Aorta (tissue), 5 donors: ENCODE data around the gene BCKDHA. TPM values are rescaled to one million over a fixed set of nuclear protein-coding genes. Genes with fewer than 3 reads are reported as not detected.
"Not testable (repeated sequence)": the region's sequence is repeated elsewhere in the genome, so short reads cannot be mapped to it uniquely, and the experiment has no call there.

Experiments
- ATAC-seq: fragments of 200-7000 bp; cut with Tn5 transposase; one replicate; pipeline ENCODE4 v1.9.1; 2022; ENCODE audit warnings: moderate library complexity; ENCODE audit not compliant: low FRiP score
- DNase-seq, 2 donors: peaks; one replicate each; pipeline ENCODE4 v3.0.0-alpha.2; 2020
- H3K27ac ChIP-seq, 2 donors: one replicate each; pipeline ENCODE4 v1.5.1; 2013; ENCODE audit warnings: low read length in 2 of 2, mild to moderate bottlenecking in 2 of 2, moderate library complexity in 2 of 2, control low read depth in 1 of 2, inconsistent platforms in 1 of 2, low read depth in 1 of 2
- H3K27me3 ChIP-seq, 2 donors: one replicate each; pipeline ENCODE4 v1.6.1; 2013; ENCODE audit warnings: control low read depth in 1 of 2, low read length in 1 of 2, mild to moderate bottlenecking in 1 of 2, moderate library complexity in 1 of 2; ENCODE audit not compliant: insufficient read depth in 2 of 2, control insufficient read depth in 1 of 2
- H3K36me3 ChIP-seq, 2 donors: one replicate each; pipeline ENCODE4 v1.6.1; 2013; ENCODE audit warnings: control low read depth in 1 of 2, low read length in 1 of 2, mild to moderate bottlenecking in 1 of 2; ENCODE audit not compliant: insufficient read depth in 2 of 2, control insufficient read depth in 1 of 2
- H3K4me1 ChIP-seq, 2 donors: one replicate each; pipeline ENCODE4 v1.6.1; 2013; ENCODE audit warnings: low read length in 2 of 2, control low read depth in 1 of 2, mild to moderate bottlenecking in 1 of 2, moderate library complexity in 1 of 2; ENCODE audit not compliant: insufficient read depth in 2 of 2, control insufficient read depth in 1 of 2
- H3K4me3 ChIP-seq, 2 donors: one replicate each; pipeline ENCODE4 v1.5.1; 2013; ENCODE audit warnings: low read length in 2 of 2, control low read depth in 1 of 2, mild to moderate bottlenecking in 1 of 2
- H3K9me3 ChIP-seq: one replicate; pipeline ENCODE4 v1.6.1; 2013; ENCODE audit warnings: mild to moderate bottlenecking, low read length; ENCODE audit not compliant: control insufficient read depth
- whole genome bisulfite sequencing, 2 donors: extraction: QIAGEN DNeasy Blood & Tissue Kit; methylation state at CpG; one replicate each; pipeline ENCODE4 v1.1.7; 2013; 5-methylcytosine and 5-hydroxymethylcytosine counted together
- intact Hi-C, 2 donors: fragments of 100-400 bp; cut with DNase I; formaldehyde crosslinking; loops; one replicate each; pipeline versions ENCODE4 v1.14.2 to v1.15.0; 2022
- polyA plus RNA-seq, 2 donors: library from polyadenylated mRNA; stranded (reverse); fragments of 200-250 nt; gene quantifications; one replicate each; pipeline ENCODE4 v1.2.3, GENCODE V29; 2013
- total RNA-seq, 2 donors: library from RNA; stranded (reverse); fragmentation: NEBNext Ultra II Directional; extraction: Animal tissue kit (Norgen Biotek cat#: 25700); gene quantifications; one replicate each; pipeline ENCODE4 v1.2.1, GENCODE V29; 2021
- donor health status: healthy with polysubstance abuse.
- donor health status: Bipolar disorder and iron deficiency.
- donor health status: DM: no; HTN: no; CAD: no.
- donor health status: DM: no; HTN: no; CAD: no.
- donor health status: DM: yes; HTN: yes; CAD: no.

Gene BCKDHA
- total and polyA plus RNA-seq, 4 donors, result 11.1 to 50.6 (median 13.4) TPM

GRCh38 chr19:41363753-41364523, 33.7 kb upstream of the BCKDHA start, which contains the start of gene B9D2:
Gene B9D2 (minus strand): TSS chr19:41364149. CDS start chr19:41363519, 630 bp downstream.
- no peaks in the 10 kb centered on the region for H3K36me3 ChIP-seq
- WGBS, 2 donors, result 0 to 1% methylated on average over 56 of the region's 56 CpGs
- DNase-seq, result peak; percentile 99
- H3K9me3 ChIP-seq, result no peaks in the 10 kb centered on the region
- H3K27ac ChIP-seq, result peak within 1 kb of the TSS in 1 of 2 donors; percentile 93
- ATAC-seq, result peak; percentile 98
- H3K27me3 ChIP-seq, result no peaks in the 10 kb centered on the region
- intact Hi-C loops, result no loop called here
- H3K4me1 ChIP-seq, result no peaks in the 10 kb centered on the region
- peak within 1 kb of the TSS; percentile 29 to 77 for H3K4me3 ChIP-seq

- H3K4me3 ChIP-seq, result peak overlapping the region; percentile 12 to 45
- intact Hi-C loops, result no loop called here
- no peak for ATAC-seq
- H3K4me1 ChIP-seq, result no peaks in the 10 kb centered on the region
- H3K27me3 ChIP-seq, result no peaks in the 10 kb centered on the region
- H3K27ac ChIP-seq, result peak overlapping the region in 1 of 2 donors; percentile 46
- no peaks in the 10 kb centered on the region for H3K36me3 ChIP-seq
- H3K9me3 ChIP-seq, result no peaks in the 10 kb centered on the region
- 79 to 81% methylated on average over 14 of the region's 14 CpGs for WGBS, 2 donors
- DNase-seq, result no peak
These were observed 32.9 kb upstream of the BCKDHA start for GRCh38 chr19:41364524-41365391.

GRCh38 chr19:41366089-41366488, 31.5 kb upstream of the BCKDHA start:
- WGBS, 2 donors, result 98 to 100% methylated on average over 1 of the region's 1 CpG
- ATAC-seq, result no peak
- no peaks in the 10 kb centered on the region for H3K36me3 ChIP-seq
- DNase-seq, result no peak
- no peaks in the 10 kb centered on the region for H3K4me1 ChIP-seq
- no peaks in the 10 kb centered on the region for H3K27me3 ChIP-seq
- intact Hi-C loops, result no loop called here
- no peaks in the 10 kb centered on the region for H3K9me3 ChIP-seq
- no peak overlapping the region for H3K4me3 ChIP-seq
- H3K27ac ChIP-seq, result no peak overlapping the region

GRCh38 chr19:41367848-41368301, 29.7 kb upstream of the BCKDHA start:
- H3K9me3 ChIP-seq, result no peaks in the 10 kb centered on the region
- no peaks in the 10 kb centered on the region for H3K27me3 ChIP-seq
- no peak overlapping the region for H3K27ac ChIP-seq
- 25% methylated on average over 6 of the region's 6 CpGs for WGBS, 2 donors
- no peak for ATAC-seq
- intact Hi-C loops, result no loop called here
- H3K36me3 ChIP-seq, result no peaks in the 10 kb centered on the region
- no peak overlapping the region for H3K4me3 ChIP-seq
- DNase-seq, result no peak
- H3K4me1 ChIP-seq, result no peaks in the 10 kb centered on the region

- intact Hi-C loops, result no loop called here
- Histone ChIP-seq H3K9me3 (no peaks in the 10 kb centered on the region), H3K4me3 (no peak overlapping the region), H3K36me3 (no peaks in the 10 kb centered on the region), H3K4me1 (no peaks in the 10 kb centered on the region), H3K27ac (no peak overlapping the region), H3K27me3 (no peaks in the 10 kb centered on the region)
- WGBS, 2 donors, result 98 to 99% methylated on average over 2 of the region's 2 CpGs
- DNase-seq (no peak), ATAC-seq (no peak)
These were observed 27.8 kb upstream of the BCKDHA start for GRCh38 chr19:41369769-41370168.

- ATAC-seq, H3K36me3 ChIP-seq, H3K9me3 ChIP-seq, H3K4me3 ChIP-seq, intact Hi-C loops, H3K27ac ChIP-seq, H3K27me3 ChIP-seq, DNase-seq, H3K4me1 ChIP-seq: not testable (repeated sequence)
- WGBS, 2 donors, result 92 to 94% methylated on average over 5 of the region's 5 CpGs
These were observed 26.5 kb upstream of the BCKDHA start for GRCh38 chr19:41371119-41371518.

GRCh38 chr19:41371541-41371940, 26.1 kb upstream of the BCKDHA start:
- no peaks in the 10 kb centered on the region for H3K9me3 ChIP-seq
- DNase-seq, result no peak
- H3K4me3 ChIP-seq, result no peak overlapping the region
- ATAC-seq, result no peak
- intact Hi-C loops, result no loop called here
- H3K36me3 ChIP-seq, result no peaks in the 10 kb centered on the region
- no peaks in the 10 kb centered on the region for H3K4me1 ChIP-seq
- H3K27ac ChIP-seq, result no peak overlapping the region
- no peaks in the 10 kb centered on the region for H3K27me3 ChIP-seq
- WGBS, 2 donors, result 93 to 94% methylated on average over 8 of the region's 8 CpGs

- DNase-seq (no peak), ATAC-seq (no peak)
- no peaks in the 10 kb centered on the region for H3K9me3 ChIP-seq
- H3K27me3 ChIP-seq, result no peaks in the 10 kb centered on the region
- no peaks in the 10 kb centered on the region for H3K4me1 ChIP-seq
- no peaks in the 10 kb centered on the region for H3K36me3 ChIP-seq
- no peak overlapping the region for H3K4me3 ChIP-seq
- WGBS, 2 donors, result 54 to 64% methylated on average over 2 of the region's 2 CpGs
- intact Hi-C loops, result no loop called here
- no peak overlapping the region for H3K27ac ChIP-seq
These were observed 25.1 kb upstream of the BCKDHA start for GRCh38 chr19:41372501-41372900.
